Sigmoid colon (tissue), 7 donors: ENCODE results near the gene ADAMTS7. TPM values are rescaled to one million over a fixed set of nuclear protein-coding genes. Genes with fewer than 3 reads are reported as not detected.

ENCODE experiments used
- DNase-seq: peaks from one replicate; pipeline ENCODE4 v3.0.0-alpha.2; 2019
- H3K27ac ChIP-seq, 4 donors: fragments of 200-600 bp; sonication (generic); one replicate each; pipeline ENCODE4 v1.5.1; 2016 to 2019; ENCODE audit warnings: mild to moderate bottlenecking in 1 of 4
- H3K27me3 ChIP-seq, 3 donors: fragments of 200-600 bp; sonication (generic); one replicate each; pipeline ENCODE4 v1.5.1; 2019; ENCODE audit warnings: mild to moderate bottlenecking in 1 of 3
- H3K36me3 ChIP-seq, 4 donors: fragments of 200-600 bp; sonication (generic); one replicate each; pipeline ENCODE4 v1.5.1; 2016 to 2019
- H3K4me1 ChIP-seq, 4 donors: fragments of 200-600 bp; sonication (generic); one replicate each; pipeline ENCODE4 v1.5.1; 2017 to 2019
- H3K4me3 ChIP-seq, 4 donors: fragments of 200-600 bp; sonication (generic); one replicate each; pipeline ENCODE4 v1.5.1; 2017 to 2019; ENCODE audit warnings: mild to moderate bottlenecking in 2 of 4, moderate library complexity in 1 of 4
- H3K9me3 ChIP-seq, 4 donors: fragments of 200-600 bp in 3 of 4; sonication (generic) in 3 of 4; one replicate each; pipeline versions ENCODE4 v1.5.1 to v1.6.1; 2013 to 2019
- CTCF ChIP-seq, 4 experiments: fragments of 450-650 bp in 3 of 4; fragments of 200-600 bp in 1 of 4; IDR thresholded peaks; one replicate each; pipeline ENCODE4 v1.5.1; 2016 to 2019; ENCODE audit warnings: antibody characterized with exemption in 4 of 4, mild to moderate bottlenecking in 3 of 4, moderate library complexity in 2 of 4
- EP300 ChIP-seq, 4 donors: sonication (generic); formaldehyde crosslinking; IDR thresholded peaks; one replicate each; pipeline ENCODE4 v1.6.1; 2017; ENCODE audit warnings: antibody characterized with exemption in 4 of 4
- POLR2A ChIP-seq, 2 donors: fragments of 450-650 bp; IDR thresholded peaks; one replicate each; pipeline ENCODE4 v1.6.1; 2016; ENCODE audit warnings: antibody characterized with exemption in 2 of 2, mild to moderate bottlenecking in 2 of 2, moderate library complexity in 2 of 2
- POLR2AphosphoS5 ChIP-seq, 4 donors: sonication (generic); formaldehyde crosslinking; IDR thresholded peaks; one replicate each; pipeline ENCODE4 v1.6.1; 2017; ENCODE audit warnings: antibody characterized with exemption in 4 of 4
- WGBS, 2 donors: extraction: QIAGEN DNeasy Blood & Tissue Kit; methylation state at CpG; one replicate each; pipeline ENCODE4 v1.1.7; 2013; 5-methylcytosine and 5-hydroxymethylcytosine counted together
- intact Hi-C: fragments of 100-400 bp; cut with DNase I; formaldehyde crosslinking; loops from one replicate; pipeline ENCODE4 v1.15.1; 2023
- polyA plus RNA-seq, 3 donors: library from polyadenylated mRNA; stranded (reverse); fragments of 200-250 nt; gene quantifications; one replicate each; pipeline ENCODE4 v1.2.3, GENCODE V29; 2013
- small RNA-seq, 3 donors: library from RNA; depleted of rRNA; stranded (forward); fragments of <200 nt; gene quantifications; one replicate each; pipeline ENCODE3, GENCODE V24; 2016
- total RNA-seq, 4 donors: library from RNA; depleted of rRNA; stranded (reverse); fragments of >200 nt; gene quantifications; one replicate each; pipeline ENCODE4 v1.1.0, GENCODE V29; 2016
- donor health status: healthy with polysubstance abuse.
- donor health status: Bipolar disorder and iron deficiency.
- donor health status: healthy.

The ADAMTS7 gene
- total and polyA plus RNA-seq, 7 donors: 0.23 to 8.3 (median 1.8) TPM; not detected in 1

- no peak overlapping the region for H3K27ac ChIP-seq
- DNase-seq: no peak
- no peak for TF ChIP-seq POLR2AphosphoS5 (IDR thresholded peaks at IDR 0.05)
- 75 to 76% methylated on average over 3 of the region's 3 CpGs for WGBS, 2 donors
- no peaks in the 10 kb centered on the region for H3K36me3 ChIP-seq
- no peaks in the 10 kb centered on the region for H3K27me3 ChIP-seq
- intact Hi-C loops: loop anchor here (5.0 kb wide), 1 partner anchor 37 kb away; no protein-coding TSS in a partner anchor
- H3K4me3 ChIP-seq: no peak overlapping the region
- H3K4me1 ChIP-seq: peaks cover 0 to 8% (median 3%) of the 10 kb centered on the region in 4 donors
- H3K9me3 ChIP-seq: no peaks in the 10 kb centered on the region
These were observed 96.4 kb downstream of the ADAMTS7 start for GRCh38 chr15:78714890-78715289.

GRCh38 chr15:78712797-78713515 lies 98.3 kb downstream of the ADAMTS7 start:
- intact Hi-C loops: loop anchor here (5.0 kb wide), 1 partner anchor 39 kb away; no protein-coding TSS in a partner anchor
- Histone ChIP-seq H3K36me3 (no peaks in the 10 kb centered on the region), H3K4me3 (no peak overlapping the region), H3K27me3 (no peaks in the 10 kb centered on the region), H3K9me3 (no peaks in the 10 kb centered on the region), H3K4me1 (peaks cover 0 to 13% (median 11%) of the 10 kb centered on the region in 4 donors), H3K27ac (no peak overlapping the region)
- no peak for DNase-seq
- 77 to 79% methylated on average over 8 of the region's 8 CpGs for WGBS, 2 donors
- TF ChIP-seq EP300 (IDR thresholded peaks at IDR 0.05) (no peak), POLR2AphosphoS5 (IDR thresholded peaks at IDR 0.05) (no peak), CTCF (IDR thresholded peaks at IDR 0.05) (no peak), POLR2A (IDR thresholded peaks at IDR 0.05) (no peak)

GRCh38 chr15:78711638-78712037 lies 99.6 kb downstream of the ADAMTS7 start:
- intact Hi-C loops: loop anchor here (5.0 kb wide), 1 partner anchor 41 kb away; no protein-coding TSS in a partner anchor

GRCh38 chr15:78709263-78709882 lies 101.9 kb downstream of the ADAMTS7 start:
- WGBS, 2 donors: 3 to 10% methylated on average over 21 of the region's 21 CpGs
- H3K4me3 ChIP-seq: peak overlapping the region in 1 of 4 donors; percentile 27
- intact Hi-C loops: loop anchor here (1.0 kb wide), 2 partner anchors 71 to 91 kb away; no protein-coding TSS in a partner anchor

More at GRCh38 chr15:78711638-78712037, 99.6 kb downstream of the ADAMTS7 start:
- WGBS, 2 donors: 89 to 92% methylated on average over 2 of the region's 2 CpGs
- Histone ChIP-seq H3K27ac (no peak overlapping the region), H3K9me3 (no peaks in the 10 kb centered on the region), H3K27me3 (no peaks in the 10 kb centered on the region), H3K36me3 (no peaks in the 10 kb centered on the region), H3K4me3 (no peak overlapping the region), H3K4me1 (peaks cover 0 to 13% (median 11%) of the 10 kb centered on the region in 4 donors)
- no peak for DNase-seq
- TF ChIP-seq POLR2AphosphoS5 (IDR thresholded peaks at IDR 0.05) (no peak), EP300 (IDR thresholded peaks at IDR 0.05) (no peak), CTCF (IDR thresholded peaks at IDR 0.05) (no peak), POLR2A (IDR thresholded peaks at IDR 0.05) (no peak)

More at GRCh38 chr15:78709263-78709882, 101.9 kb downstream of the ADAMTS7 start:
- Histone ChIP-seq H3K36me3 (no peaks in the 10 kb centered on the region), H3K27me3 (no peaks in the 10 kb centered on the region), H3K9me3 (no peaks in the 10 kb centered on the region), H3K27ac (no peak overlapping the region), H3K4me1 (peaks cover 0 to 13% (median 11%) of the 10 kb centered on the region in 4 donors)
- TF ChIP-seq POLR2AphosphoS5 (IDR thresholded peaks at IDR 0.05): no peak
- no peak for TF ChIP-seq EP300 (IDR thresholded peaks at IDR 0.05)
- no peak for TF ChIP-seq POLR2A (IDR thresholded peaks at IDR 0.05)
- peak; percentile 88 to 94 (median 93) for TF ChIP-seq CTCF (IDR thresholded peaks at IDR 0.05)
- DNase-seq: peak; percentile 88

Small RNA genes lying within 50 kb of the gene (small RNA-seq; reads per million reads assigned to genes)
- 0 reads per million in 3 donors for gene AC022748.3

Other genes starting within 250 kb of the ADAMTS7 start
- gene CHRNA5, start 245.9 kb downstream of the ADAMTS7 start, total RNA-seq: 1 to 10 TPM; 1.2 to 3.0 (median 1.7) TPM
- 1 to 10 TPM in 2 of 3 donors, under 1 TPM in 1; 0.92 to 3.8 (median 1.8) TPM for gene CHRNA5, start 245.9 kb downstream of the ADAMTS7 start, polyA plus RNA-seq
- gene CHRNA3, start 190.5 kb downstream of the ADAMTS7 start, total RNA-seq: 10 to 100 TPM in 3 of 4 donors, 1 to 10 TPM in 1; 5.4 to 13.8 (median 10.7) TPM
- gene CHRNA3, start 190.5 kb downstream of the ADAMTS7 start, polyA plus RNA-seq: 1 to 10 TPM in 1 of 3 donors, under 1 TPM in 2; 0.23 to 6.9 (median 0.60) TPM
- gene CHRNB4, start 170.3 kb downstream of the ADAMTS7 start, total RNA-seq: 1 to 10 TPM in 3 of 4 donors, under 1 TPM in 1; 0.33 to 2.5 (median 1.4) TPM
- 1 to 10 TPM in 1 of 3 donors, not detected in 2; 1.1 TPM for gene CHRNB4, start 170.3 kb downstream of the ADAMTS7 start, polyA plus RNA-seq
- gene MORF4L1, start 61.4 kb upstream of the ADAMTS7 start, total RNA-seq: 100 to 1,000 TPM; 269 to 500 (median 408) TPM
- 100 to 1,000 TPM; 245 to 318 (median 253) TPM for gene MORF4L1, start 61.4 kb upstream of the ADAMTS7 start, polyA plus RNA-seq
- 100 to 1,000 TPM in 1 of 4 donors, 10 to 100 TPM in 3; 37.4 to 102 (median 96.3) TPM for gene CTSH, start 133.6 kb upstream of the ADAMTS7 start, total RNA-seq
- gene CTSH, start 133.6 kb upstream of the ADAMTS7 start, polyA plus RNA-seq: 100 to 1,000 TPM in 2 of 3 donors, 10 to 100 TPM in 1; 51.1 to 274 (median 207) TPM